Hepatic stellate cell (primary cell): ENCODE measurements around the gene UNC13A.

Experiments used
- DNase-seq: peaks from one replicate; pipeline ENCODE4 v3.0.0; 2011; ENCODE audit warnings: low spot score

The UNC13A gene

DNA sequence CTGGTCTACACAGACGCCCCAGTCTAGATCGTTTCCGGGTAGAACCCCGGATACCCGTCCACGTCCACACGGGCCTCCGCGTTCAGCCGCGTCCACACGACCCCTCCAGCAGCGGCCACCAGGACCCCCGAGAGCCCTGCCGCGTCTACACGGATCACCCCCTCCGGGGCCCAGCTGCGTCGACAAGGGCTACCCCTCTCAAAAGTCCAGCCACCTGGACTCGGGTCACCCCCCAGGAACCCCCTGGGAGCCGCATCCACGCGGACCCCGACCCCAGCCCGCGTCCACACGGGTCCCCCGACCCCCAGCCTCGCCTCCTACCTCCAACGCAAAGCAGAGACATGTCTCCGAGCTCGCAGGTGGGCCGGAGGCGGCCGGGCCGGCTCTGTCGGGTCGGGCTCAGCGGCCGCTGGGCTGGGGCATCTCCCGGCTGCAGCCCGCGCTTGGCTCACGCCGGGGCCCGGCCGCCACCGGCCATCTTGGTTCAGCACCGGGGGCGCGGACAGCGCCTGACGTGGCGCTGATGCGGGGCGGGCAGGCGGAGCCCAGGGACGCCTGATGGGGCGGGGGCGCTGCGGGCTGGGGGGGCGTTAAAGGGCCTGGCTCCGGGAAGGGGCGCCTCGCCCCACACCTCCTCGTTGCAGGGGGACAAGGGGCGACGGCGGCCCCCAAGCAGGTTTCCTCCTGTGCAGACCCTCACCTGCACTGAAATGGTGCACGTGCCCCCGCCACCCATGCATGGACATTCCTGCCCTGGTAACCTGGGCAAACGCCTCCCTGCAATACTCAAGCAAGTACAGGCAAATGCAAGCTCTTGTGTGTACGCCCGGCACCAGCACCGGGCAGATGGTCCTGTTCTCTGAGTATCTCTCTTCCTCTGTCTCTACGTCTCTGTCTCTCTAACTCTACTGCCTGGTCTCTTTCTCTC, at the start of gene UNC13A:
Gene UNC13A, minus strand, starts transcription at position 498 of the 928 bp plus-strand sequence. Its CDS starts 155 bp downstream, at position 343.
- peak; percentile 75 for DNase-seq

GRCh38 chr19:17737690-17738153, 49.6 kb upstream of the UNC13A start:
- DNase-seq: no peak

DNA sequence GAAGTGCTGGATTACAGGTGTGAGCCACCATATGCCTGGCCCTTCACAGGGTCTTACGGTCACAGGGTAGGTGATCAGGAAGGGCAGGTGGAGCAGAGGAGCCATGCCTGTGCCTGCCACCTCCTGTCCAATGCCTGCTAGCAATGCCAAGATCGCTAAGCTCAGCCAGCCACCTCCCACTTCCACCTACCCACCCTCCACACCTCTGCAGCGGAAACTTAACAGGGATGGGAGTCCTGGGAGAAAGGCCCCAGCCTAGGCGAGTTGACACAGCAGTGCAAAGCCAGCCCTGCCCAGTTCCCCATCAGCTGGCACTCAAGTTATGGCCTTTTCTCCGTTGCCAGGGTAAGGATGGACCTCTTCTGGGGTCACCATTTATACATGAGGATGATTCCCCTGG, 47.3 kb upstream of the UNC13A start:
- no peak for DNase-seq

GRCh38 chr19:17734146-17734545, 46.0 kb upstream of the UNC13A start:
- no peak for DNase-seq

DNA sequence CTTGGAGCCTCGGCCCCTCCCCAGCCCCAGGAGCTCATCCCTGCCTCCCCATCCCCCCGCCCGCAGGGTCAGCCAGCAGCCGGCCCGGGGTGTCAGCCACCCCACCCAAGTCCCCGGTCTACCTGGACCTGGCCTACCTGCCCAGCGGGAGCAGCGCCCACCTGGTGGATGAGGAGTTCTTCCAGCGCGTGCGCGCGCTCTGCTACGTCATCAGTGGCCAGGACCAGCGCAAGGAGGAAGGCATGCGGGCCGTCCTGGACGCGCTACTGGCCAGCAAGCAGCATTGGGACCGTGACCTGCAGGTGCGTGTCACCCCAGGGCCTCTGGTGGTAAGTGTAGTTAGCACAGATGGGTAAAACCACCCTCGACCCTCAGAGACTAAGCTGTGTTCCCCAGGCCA, 45.0 kb upstream of the UNC13A start:
- DNase-seq: no peak

- DNase-seq: no peak
Observed at GRCh38 chr19:17727843-17728242, 39.7 kb upstream of the UNC13A start.

- DNase-seq: no peak
Observed at GRCh38 chr19:17726964-17727773, 39.0 kb upstream of the UNC13A start.

DNA sequence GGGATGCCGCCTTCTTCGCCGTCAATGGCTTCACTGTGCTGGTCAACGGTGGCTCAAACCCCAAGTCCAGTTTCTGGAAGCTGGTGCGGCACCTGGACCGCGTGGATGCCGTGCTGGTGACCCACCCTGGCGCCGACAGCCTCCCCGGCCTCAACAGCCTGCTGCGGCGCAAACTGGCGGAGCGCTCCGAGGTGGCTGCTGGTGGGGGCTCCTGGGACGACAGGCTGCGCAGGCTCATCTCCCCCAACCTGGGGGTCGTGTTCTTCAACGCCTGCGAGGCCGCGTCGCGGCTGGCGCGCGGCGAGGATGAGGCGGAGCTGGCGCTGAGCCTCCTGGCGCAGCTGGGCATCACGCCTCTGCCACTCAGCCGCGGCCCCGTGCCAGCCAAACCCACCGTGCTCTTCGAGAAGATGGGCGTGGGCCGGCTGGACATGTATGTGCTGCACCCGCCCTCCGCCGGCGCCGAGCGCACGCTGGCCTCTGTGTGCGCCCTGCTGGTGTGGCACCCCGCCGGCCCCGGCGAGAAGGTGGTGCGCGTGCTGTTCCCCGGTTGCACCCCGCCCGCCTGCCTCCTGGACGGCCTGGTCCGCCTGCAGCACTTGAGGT, 38.1 kb upstream of the UNC13A start:
- no peak for DNase-seq

- no peak for DNase-seq
Observed at GRCh38 chr19:17725422-17726078, 37.4 kb upstream of the UNC13A start.

- no peak for DNase-seq
Observed at GRCh38 chr19:17724655-17725054, 36.5 kb upstream of the UNC13A start.

DNA sequence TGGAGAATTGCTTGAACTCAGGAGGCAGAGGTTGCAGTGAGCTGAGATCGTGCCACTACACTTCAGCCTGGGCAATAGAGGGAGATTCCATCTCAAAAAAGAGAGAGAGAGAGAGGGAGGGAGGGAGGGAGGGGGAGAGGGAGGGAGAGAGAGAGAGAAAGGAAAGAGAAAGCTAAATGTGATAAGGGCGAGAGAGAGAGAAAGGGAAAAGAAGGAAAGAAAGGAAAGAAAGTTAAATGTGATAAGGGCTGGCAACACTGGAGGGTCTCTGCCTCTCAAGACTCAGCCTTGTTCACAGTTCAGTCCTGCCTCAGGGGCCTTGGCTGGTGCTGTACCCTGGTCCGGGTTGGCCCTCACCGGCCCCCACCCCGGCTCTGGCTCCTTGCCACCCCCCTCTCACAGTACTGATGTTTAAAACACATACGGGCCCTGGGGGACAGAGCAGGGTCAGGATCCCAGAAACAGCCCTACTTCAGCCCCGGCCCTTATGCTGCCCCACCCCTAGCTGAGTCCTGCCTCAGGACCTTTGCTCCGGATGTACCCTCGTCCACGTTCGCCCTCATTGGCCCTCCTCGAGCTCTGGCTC, 34.6 kb upstream of the UNC13A start:
- no peak for DNase-seq

GRCh38 chr19:17721821-17722220, 33.7 kb upstream of the UNC13A start:
- peak; percentile 71 for DNase-seq

GRCh38 chr19:17721111-17721628, 33.0 kb upstream of the UNC13A start:
- DNase-seq: no peak

GRCh38 chr19:17720440-17720839, 32.3 kb upstream of the UNC13A start:
- DNase-seq: no peak

DNA sequence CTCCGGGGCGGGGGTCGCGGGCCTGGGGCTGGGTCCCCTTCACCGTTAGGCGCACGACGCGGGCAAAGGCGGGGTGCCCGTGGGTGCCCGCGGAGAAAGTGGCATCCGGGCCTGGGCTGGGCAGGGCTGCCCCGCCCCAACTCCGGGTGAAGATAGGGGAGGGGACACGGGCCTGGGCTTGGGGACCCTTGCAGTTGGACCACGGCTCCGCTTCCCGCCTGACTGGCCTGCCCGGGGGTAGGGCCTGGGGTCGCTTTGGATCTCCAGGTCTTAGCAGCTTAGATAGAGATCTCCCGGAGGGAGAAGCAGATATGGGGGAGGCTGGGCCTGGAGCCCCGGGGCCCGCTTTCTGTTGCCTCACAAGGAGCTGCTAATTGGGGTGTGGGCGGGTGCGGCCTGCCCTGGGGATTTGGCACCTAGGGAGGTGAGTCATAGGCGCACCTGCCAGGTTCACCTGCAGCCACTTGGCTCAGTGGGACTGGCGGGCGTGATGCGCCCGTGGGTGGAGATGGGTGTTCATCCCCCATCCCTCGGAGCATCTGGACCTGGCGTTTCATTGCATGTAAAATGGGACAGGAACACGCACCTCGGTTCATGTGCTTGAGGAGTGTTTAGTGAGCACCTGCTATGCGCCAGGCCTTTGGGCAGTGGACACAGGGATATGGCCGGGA, 31.7 kb upstream of the UNC13A start:
- DNase-seq: no peak

GRCh38 chr19:17718947-17719711, 31.0 kb upstream of the UNC13A start, which contains the start of gene MAP1S:
Gene MAP1S, plus strand, starts transcription at chr19:17719480. Its CDS starts 23 bp downstream, at chr19:17719503.
- peak; percentile 81 for DNase-seq

- no peak for DNase-seq
Observed at GRCh38 chr19:17718550-17718946, 30.4 kb upstream of the UNC13A start.

DNA sequence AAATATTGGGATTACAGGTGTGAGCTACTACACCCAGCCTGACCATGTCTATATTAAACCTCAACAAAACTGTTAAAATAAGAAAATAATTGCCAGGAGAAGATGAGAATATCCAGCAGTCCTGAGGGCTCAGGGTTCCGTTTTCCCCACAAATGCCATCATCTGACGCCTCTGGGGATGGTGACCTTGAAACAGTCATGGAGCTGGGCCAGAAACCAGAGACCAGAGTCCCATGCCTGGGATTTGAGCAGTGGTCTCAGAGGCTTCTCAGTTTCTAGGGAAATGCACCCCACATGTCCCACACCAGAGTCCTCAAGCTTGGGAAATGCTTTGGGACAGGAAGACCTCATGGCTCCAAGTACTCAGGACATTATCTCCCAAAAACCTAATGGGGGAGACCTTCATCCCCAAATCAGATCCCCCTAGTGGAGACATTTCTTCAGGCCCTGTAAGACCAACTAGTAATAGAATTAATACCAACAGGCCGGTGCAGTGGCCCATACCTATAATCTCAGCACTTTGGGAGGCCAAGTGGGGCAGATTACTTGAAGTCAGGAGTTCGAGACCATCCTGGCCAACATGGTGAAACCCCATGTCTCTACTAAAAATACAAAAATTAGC, 28.3 kb upstream of the UNC13A start:
- DNase-seq: no peak

- DNase-seq: no peak
Observed at GRCh38 chr19:17711851-17712250, 23.7 kb upstream of the UNC13A start.
